ENCODE data around the gene TULP3.
A peak's percentile ranks its signal among the peaks of the same experiment; 100 is the strongest.

The TULP3 gene

GRCh38 chr12:2944401-2945047 is 53.8 kb downstream of the TULP3 start:
- Histone ChIP-seq H3K9ac (no peak overlapping the region), H3K4me1 (ENCODE audit: low read depth, poor library complexity, severe bottlenecking) (no peaks in the 10 kb centered on the region), H3K79me2 (ENCODE audit: insufficient read depth, low read depth) (no peaks in the 10 kb centered on the region), H3K4me3 (IDR thresholded peaks at IDR 0.05; ENCODE audit: insufficient read depth, low read depth, low read length) (no peak overlapping the region), H3K27me3 (ENCODE audit: insufficient read depth, low read depth) (no peaks in the 10 kb centered on the region), H2AFZ (ENCODE audit: low read depth) (no peak overlapping the region), H3K36me3 (ENCODE audit: insufficient read depth) (no peaks in the 10 kb centered on the region), H3K4me2 (no peak overlapping the region), H4K20me1 (ENCODE audit: insufficient read depth) (no peaks in the 10 kb centered on the region), H3K27ac (no peak overlapping the region)
- peak; percentile 39 for TF ChIP-seq CTCF (conservative IDR thresholded peaks at IDR 0.05; ENCODE audit: low read depth, low read length)

GRCh38 chr12:2949411-2949810 is 58.7 kb downstream of the TULP3 start:
- Histone ChIP-seq H3K36me3 (ENCODE audit: insufficient read depth) (no peaks in the 10 kb centered on the region), H3K27me3 (ENCODE audit: insufficient read depth, low read depth) (no peaks in the 10 kb centered on the region), H4K20me1 (ENCODE audit: insufficient read depth) (no peaks in the 10 kb centered on the region), H3K9ac (no peak overlapping the region), H3K4me1 (ENCODE audit: low read depth, poor library complexity, severe bottlenecking) (no peaks in the 10 kb centered on the region), H3K27ac (no peak overlapping the region), H2AFZ (ENCODE audit: low read depth) (no peak overlapping the region), H3K4me2 (no peak overlapping the region), H3K79me2 (ENCODE audit: insufficient read depth, low read depth) (no peaks in the 10 kb centered on the region), H3K4me3 (IDR thresholded peaks at IDR 0.05; ENCODE audit: insufficient read depth, low read depth, low read length) (no peak overlapping the region)
- TF ChIP-seq CTCF (conservative IDR thresholded peaks at IDR 0.05; ENCODE audit: low read depth, low read length), result no peak

- Histone ChIP-seq H3K27ac (no peak overlapping the region), H3K79me2 (ENCODE audit: insufficient read depth, low read depth) (peaks cover 3% of the 10 kb centered on the region; the same call in 1 of the 2 replicates), H2AFZ (ENCODE audit: low read depth) (no peak overlapping the region), H3K4me1 (ENCODE audit: low read depth, poor library complexity, severe bottlenecking) (peaks cover 13% of the 10 kb centered on the region), H4K20me1 (ENCODE audit: insufficient read depth) (no peaks in the 10 kb centered on the region), H3K27me3 (ENCODE audit: insufficient read depth, low read depth) (no peaks in the 10 kb centered on the region), H3K4me2 (no peak overlapping the region), H3K36me3 (ENCODE audit: insufficient read depth) (no peaks in the 10 kb centered on the region), H3K4me3 (IDR thresholded peaks at IDR 0.05; ENCODE audit: insufficient read depth, low read depth, low read length) (no peak overlapping the region), H3K9ac (no peak overlapping the region)
- TF ChIP-seq CTCF (conservative IDR thresholded peaks at IDR 0.05; ENCODE audit: low read depth, low read length), result no peak
These were observed 65.2 kb downstream of the TULP3 start for GRCh38 chr12:2955888-2956287.

GRCh38 chr12:2957816-2958431 is 67.2 kb downstream of the TULP3 start:
- Histone ChIP-seq H2AFZ (ENCODE audit: low read depth) (peak overlapping the region; percentile 92), H3K4me1 (ENCODE audit: low read depth, poor library complexity, severe bottlenecking) (peaks cover 17% of the 10 kb centered on the region), H3K36me3 (ENCODE audit: insufficient read depth) (no peaks in the 10 kb centered on the region), H4K20me1 (ENCODE audit: insufficient read depth) (no peaks in the 10 kb centered on the region), H3K79me2 (ENCODE audit: insufficient read depth, low read depth) (peaks cover 12% of the 10 kb centered on the region), H3K27me3 (ENCODE audit: insufficient read depth, low read depth) (no peaks in the 10 kb centered on the region), H3K4me2 (peak overlapping the region; percentile 96), H3K9ac (no peak overlapping the region), H3K27ac (no peak overlapping the region), H3K4me3 (IDR thresholded peaks at IDR 0.05; ENCODE audit: insufficient read depth, low read depth, low read length) (no peak overlapping the region)
- TF ChIP-seq CTCF (conservative IDR thresholded peaks at IDR 0.05; ENCODE audit: low read depth, low read length), result no peak
